22Rv1 (cell line): ENCODE measurements around the gene GBF1.

Experiments used
- ZFX ChIP-seq: fragments of 450-650 bp; IDR thresholded peaks from 2 replicates; pipeline ENCODE4 v1.6.1; 2017; ENCODE audit warnings: antibody characterized with exemption, borderline replicate concordance
- TF ChIP-seq, protein P1 (sequence below): fragments of 450-650 bp; IDR thresholded peaks from 2 replicates; pipeline ENCODE4 v1.5.1; 2017; ENCODE audit warnings: mild to moderate bottlenecking

DNA sequence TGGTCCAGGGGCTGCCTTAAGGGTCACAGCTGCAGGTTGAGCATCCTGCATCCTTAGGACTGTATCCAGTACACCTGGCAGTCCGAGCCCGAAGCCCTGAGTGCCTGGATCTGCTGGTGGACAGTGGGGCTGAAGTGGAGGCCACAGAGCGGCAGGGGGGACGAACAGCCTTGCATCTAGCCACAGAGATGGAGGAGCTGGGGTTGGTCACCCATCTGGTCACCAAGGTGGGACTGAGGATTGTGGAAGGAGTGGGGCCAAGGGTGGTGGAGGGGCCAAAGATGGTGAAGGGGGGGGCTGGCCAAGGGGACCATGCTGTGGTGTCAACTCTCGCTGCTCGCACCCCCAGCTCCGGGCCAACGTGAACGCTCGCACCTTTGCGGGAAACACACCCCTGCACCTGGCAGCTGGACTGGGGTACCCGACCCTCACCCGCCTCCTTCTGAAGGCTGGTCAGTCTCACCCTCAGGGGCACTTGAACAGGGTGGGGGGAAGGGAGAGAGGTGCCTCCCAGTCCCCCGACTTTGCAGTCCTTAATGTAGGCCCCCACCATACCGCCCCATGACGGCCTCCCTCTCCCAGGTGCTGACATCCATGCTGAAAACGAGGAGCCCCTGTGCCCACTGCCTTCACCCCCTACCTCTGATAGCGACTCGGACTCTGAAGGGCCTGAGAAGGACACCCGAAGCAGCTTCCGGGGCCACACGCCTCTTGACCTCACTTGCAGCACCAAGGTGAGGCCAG, 155.4 kb downstream of the GBF1 start:
- TF ChIP-seq, protein P1, sequence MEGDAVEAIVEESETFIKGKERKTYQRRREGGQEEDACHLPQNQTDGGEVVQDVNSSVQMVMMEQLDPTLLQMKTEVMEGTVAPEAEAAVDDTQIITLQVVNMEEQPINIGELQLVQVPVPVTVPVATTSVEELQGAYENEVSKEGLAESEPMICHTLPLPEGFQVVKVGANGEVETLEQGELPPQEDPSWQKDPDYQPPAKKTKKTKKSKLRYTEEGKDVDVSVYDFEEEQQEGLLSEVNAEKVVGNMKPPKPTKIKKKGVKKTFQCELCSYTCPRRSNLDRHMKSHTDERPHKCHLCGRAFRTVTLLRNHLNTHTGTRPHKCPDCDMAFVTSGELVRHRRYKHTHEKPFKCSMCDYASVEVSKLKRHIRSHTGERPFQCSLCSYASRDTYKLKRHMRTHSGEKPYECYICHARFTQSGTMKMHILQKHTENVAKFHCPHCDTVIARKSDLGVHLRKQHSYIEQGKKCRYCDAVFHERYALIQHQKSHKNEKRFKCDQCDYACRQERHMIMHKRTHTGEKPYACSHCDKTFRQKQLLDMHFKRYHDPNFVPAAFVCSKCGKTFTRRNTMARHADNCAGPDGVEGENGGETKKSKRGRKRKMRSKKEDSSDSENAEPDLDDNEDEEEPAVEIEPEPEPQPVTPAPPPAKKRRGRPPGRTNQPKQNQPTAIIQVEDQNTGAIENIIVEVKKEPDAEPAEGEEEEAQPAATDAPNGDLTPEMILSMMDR = no peak
- no peak for TF ChIP-seq ZFX
